ENCODE results near the gene FMO4.
"Not testable (repeated sequence)": the region's sequence is repeated elsewhere in the genome, so short reads cannot be mapped to it uniquely, and the experiment has no call there.

- TF ChIP-seq CTCF, POLR2A (IDR thresholded peaks at IDR 0.05): not testable (repeated sequence)
Observed at GRCh38 chr1:171359355-171359648, 45.3 kb downstream of the FMO4 start.

All from testis (tissue), 2 donors.